Pulmonary artery endothelial cell (primary cell): ENCODE results near the gene MPST. TPM values are rescaled to one million over a fixed set of nuclear protein-coding genes. Genes with fewer than 3 reads are reported as not detected.

Source experiments
- DNase-seq: peaks from one replicate; pipeline ENCODE4 v3.0.0-alpha.2; 2011; ENCODE audit warnings: low read depth, low spot score
- total RNA-seq: library from RNA; depleted of rRNA; stranded (reverse); fragments of >200 nt; gene quantifications from 2 replicates; pipeline ENCODE4 v1.2.3, GENCODE V29; 2014

The MPST gene
- total RNA-seq, 1 donor from 2014 or later: 148 TPM

DNA sequence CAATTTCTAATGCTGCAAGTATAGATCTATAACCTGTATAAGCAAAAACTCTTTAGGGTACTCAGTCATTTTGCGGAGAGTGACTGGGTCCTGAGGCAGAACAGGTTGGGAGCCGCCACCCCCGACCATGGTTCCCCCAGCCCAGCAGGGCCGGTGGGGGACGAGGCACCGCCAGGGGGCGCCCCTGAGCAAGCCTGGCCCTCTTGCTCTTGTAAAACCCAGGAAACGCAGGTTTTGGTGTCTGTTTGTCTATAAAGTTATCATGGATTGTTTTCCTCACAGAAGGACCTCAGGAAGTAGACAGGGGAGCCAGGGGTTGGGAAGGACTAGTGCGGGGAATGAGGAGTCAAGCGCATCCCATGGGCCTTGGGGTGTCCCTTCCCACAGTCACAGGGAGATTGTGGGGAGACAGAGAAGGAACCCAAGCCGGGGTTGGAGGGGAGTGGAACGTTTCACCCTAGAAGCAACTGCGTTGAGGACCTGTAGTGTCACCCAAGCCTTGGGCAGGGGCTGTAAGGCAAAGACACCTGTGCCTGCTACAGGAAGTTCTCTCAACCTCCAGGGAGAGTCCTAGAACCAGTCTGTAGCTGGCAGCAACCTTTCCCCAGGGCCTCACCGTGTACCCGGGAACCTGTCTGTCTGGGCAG, 58.4 kb downstream of the MPST start:
- no peak for DNase-seq

- no peak for DNase-seq
Observed at GRCh38 chr22:37079158-37079557, 59.6 kb downstream of the MPST start.

Other genes starting within 250 kb of the MPST start
- 11.0 and 13.7 TPM in 2 replicates for gene IFT27, start 243.6 kb upstream of the MPST start, total RNA-seq
- not detected in 2 replicates for gene PVALB, start 202.7 kb upstream of the MPST start, total RNA-seq
- gene NCF4, start 158.7 kb upstream of the MPST start, total RNA-seq: not detected in 2 replicates
- 8.9 and 12.1 TPM in 2 replicates for gene CSF2RB, start 106.1 kb upstream of the MPST start, total RNA-seq
- 46.9 and 64.9 TPM in 2 replicates for gene TST, start 295 bp upstream of the MPST start, total RNA-seq
- 33.3 and 34.9 TPM in 2 replicates for gene KCTD17, start 32.0 kb downstream of the MPST start, total RNA-seq
- not detected in 2 replicates for gene TMPRSS6, start 90.0 kb downstream of the MPST start, total RNA-seq
- gene IL2RB, start 130.2 kb downstream of the MPST start, total RNA-seq: 0.13 TPM in 1 of 2 replicates, not detected in the other
- 10.7 and 16.5 TPM in 2 replicates for gene C1QTNF6, start 168.5 kb downstream of the MPST start, total RNA-seq
- not detected in 2 replicates for gene SSTR3, start 192.7 kb downstream of the MPST start, total RNA-seq
- 19.4 and 36.8 TPM in 2 replicates for gene RAC2, start 224.5 kb downstream of the MPST start, total RNA-seq